Smooth muscle cell (in vitro differentiated cells): Measurements from ENCODE around the gene MRTO4. TPM values are rescaled to one million over a fixed set of nuclear protein-coding genes. Genes with fewer than 3 reads are reported as not detected.
"Not testable (repeated sequence)": the region's sequence is repeated elsewhere in the genome, so short reads cannot be mapped to it uniquely, and the experiment has no call there.

Source experiments
- DNase-seq: peaks from one replicate; lab custom pipeline; 2025; ENCODE audit not compliant: unreplicated experiment; lab: John Stamatoyannopoulos, UW
- H2AFZ ChIP-seq: fragments of 200-600 bp; sonication (generic); 2 replicates; pipeline ENCODE4 v1.6.0; 2016; ENCODE audit warnings: antibody characterized with exemption, low read depth, mild to moderate bottlenecking
- H3F3A ChIP-seq: fragments of 200-600 bp; sonication (generic); 2 replicates; pipeline ENCODE4 v1.6.0; 2017; ENCODE audit warnings: antibody characterized with exemption, low read depth
- H3K27ac ChIP-seq: fragments of 200-600 bp; sonication (generic); 2 replicates; pipeline ENCODE4 v1.5.1; 2016; ENCODE audit warnings: low read depth, mild to moderate bottlenecking
- H3K27me3 ChIP-seq: fragments of 200-600 bp; sonication (generic); 2 replicates; pipeline ENCODE4 v1.6.1; 2016; ENCODE audit warnings: low read depth, mild to moderate bottlenecking
- H3K36me3 ChIP-seq: fragments of 200-600 bp; sonication (generic); 2 replicates; pipeline ENCODE4 v1.5.1; 2016; ENCODE audit warnings: low read depth
- H3K4me1 ChIP-seq: fragments of 200-600 bp; sonication (generic); 2 replicates; pipeline ENCODE4 v1.5.1; 2016; ENCODE audit warnings: low read depth
- H3K4me2 ChIP-seq: fragments of 200-600 bp; sonication (generic); 2 replicates; pipeline ENCODE4 v1.6.0; 2016; ENCODE audit warnings: mild to moderate bottlenecking
- H3K4me3 ChIP-seq: fragments of 200-600 bp; sonication (generic); 2 replicates; pipeline ENCODE4 v1.5.1; 2016; ENCODE audit warnings: mild to moderate bottlenecking
- H3K79me2 ChIP-seq: fragments of 200-600 bp; sonication (generic); 2 replicates; pipeline ENCODE4 v1.6.0; 2016; ENCODE audit warnings: low read depth, mild to moderate bottlenecking
- H3K9ac ChIP-seq: fragments of 200-600 bp; sonication (generic); 2 replicates; pipeline ENCODE4 v1.6.0; 2016; ENCODE audit warnings: low read depth
- H3K9me3 ChIP-seq: fragments of 200-600 bp; sonication (generic); replicated peaks from 2 replicates; pipeline ENCODE4 v1.5.1; 2016; ENCODE audit warnings: low read depth
- H4K20me1 ChIP-seq: fragments of 200-600 bp; sonication (generic); 2 replicates; pipeline ENCODE4 v1.6.0; 2016; ENCODE audit warnings: low read depth
- CTCF ChIP-seq: fragments of 200-600 bp; sonication (generic); IDR thresholded peaks from 2 replicates; pipeline ENCODE4 v1.5.1; 2017; ENCODE audit warnings: borderline replicate concordance, mild to moderate bottlenecking, antibody characterized with exemption; ENCODE audit not compliant: insufficient read depth, poor library complexity, severe bottlenecking
- WGBS: methylation state at CpG from one replicate; pipeline ENCODE4 v1.1.7; 2016; ENCODE audit warnings: low lambda C conversion rate; 5-methylcytosine and 5-hydroxymethylcytosine counted together
- polyA plus RNA-seq: library from polyadenylated mRNA; unstranded; fragments of >200 nt; fragmentation: Nextera tagmentation; extraction: Ambion mirVana; gene quantifications from 2 replicates; pipeline ENCODE4 v1.2.1, GENCODE V29; 2016
- total RNA-seq: library from RNA; depleted of rRNA; stranded (reverse); fragments of >200 nt; gene quantifications from 2 replicates; pipeline ENCODE4 v1.2.3, GENCODE V29; 2014

MRTO4 gene
- total and polyA plus RNA-seq, 2 experiments from 2014 or later: 16.8 to 25.1 TPM

- H3K27ac ChIP-seq: no peak overlapping the region
- H2AFZ ChIP-seq: no peak overlapping the region
- no peak for DNase-seq
- no peaks in the 10 kb centered on the region for H3F3A ChIP-seq
- over 99% methylated on average over 9 of the region's 9 CpGs for WGBS
- H3K4me2 ChIP-seq: no peak overlapping the region
- TF ChIP-seq CTCF: no peak
- H3K36me3 ChIP-seq: no peaks in the 10 kb centered on the region
- no peaks in the 10 kb centered on the region for H3K9me3 ChIP-seq
- peaks cover under 1% of the 10 kb centered on the region for H3K4me1 ChIP-seq
- H4K20me1 ChIP-seq: no peaks in the 10 kb centered on the region
- H3K27me3 ChIP-seq: peaks cover 4% of the 10 kb centered on the region
- H3K9ac ChIP-seq: no peak overlapping the region
- no peaks in the 10 kb centered on the region for H3K79me2 ChIP-seq
- no peak overlapping the region for H3K4me3 ChIP-seq
These were observed 32.3 kb downstream of the MRTO4 start for GRCh38 chr1:19283891-19284290.

DNA sequence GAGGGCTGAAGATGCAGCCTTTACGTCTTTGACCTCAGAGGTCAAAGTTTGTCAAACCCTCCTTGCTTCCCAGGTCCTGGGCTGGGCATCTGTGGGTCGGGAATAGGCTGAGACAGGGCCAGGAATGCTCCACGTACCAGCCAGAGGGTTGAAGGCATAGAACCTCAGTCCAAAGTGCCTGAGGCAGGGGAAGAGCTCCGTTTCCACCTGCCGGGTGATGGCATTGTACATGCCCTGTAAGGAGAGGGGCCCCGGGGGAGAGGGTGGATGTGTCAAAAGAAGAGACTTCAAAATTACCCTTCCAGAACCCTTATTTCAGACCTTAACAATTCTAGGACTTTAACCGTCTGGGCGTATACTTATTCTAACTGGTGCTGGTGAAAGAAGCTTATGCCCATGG, 33.3 kb downstream of the MRTO4 start:
- DNase-seq: no peak
- Histone ChIP-seq H3K27ac (no peak overlapping the region), H3K9me3 (no peaks in the 10 kb centered on the region), H3K9ac (no peak overlapping the region), H3K36me3 (no peaks in the 10 kb centered on the region), H3K79me2 (no peaks in the 10 kb centered on the region), H3K4me3 (no peak overlapping the region), H4K20me1 (no peaks in the 10 kb centered on the region), H3K4me1 (peaks cover 4% of the 10 kb centered on the region), H3K27me3 (peaks cover 12% of the 10 kb centered on the region), H2AFZ (no peak overlapping the region), H3K4me2 (no peak overlapping the region), H3F3A (no peaks in the 10 kb centered on the region)
- no peak for TF ChIP-seq CTCF
- 93% methylated on average over 8 of the region's 8 CpGs for WGBS

DNA sequence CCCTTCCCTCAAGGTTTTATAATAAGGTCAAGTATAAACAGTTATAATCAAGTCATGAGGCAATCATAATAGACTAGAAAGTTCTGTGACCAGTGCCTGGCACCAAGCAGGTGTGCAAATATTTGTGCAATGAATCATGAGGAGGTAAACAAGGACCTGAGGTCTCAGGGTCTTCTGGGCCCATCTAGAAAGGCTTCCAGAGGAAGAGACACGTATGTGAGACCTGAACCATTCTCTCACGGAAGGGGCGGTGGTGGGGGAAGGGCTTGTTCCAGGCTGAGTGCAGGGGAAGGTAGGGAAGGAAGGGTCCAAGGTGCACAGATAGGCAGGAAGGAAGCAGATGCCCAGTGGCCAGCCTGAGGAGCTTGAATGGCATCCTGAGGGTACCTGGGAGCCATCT, 33.8 kb downstream of the MRTO4 start:
- H3K36me3 ChIP-seq, H3K9me3 ChIP-seq, H4K20me1 ChIP-seq, DNase-seq, H2AFZ ChIP-seq, H3K27ac ChIP-seq, H3K4me1 ChIP-seq, H3K9ac ChIP-seq, H3F3A ChIP-seq, H3K79me2 ChIP-seq, H3K4me3 ChIP-seq, H3K4me2 ChIP-seq: not testable (repeated sequence)
- WGBS: 94% methylated on average over 3 of the region's 3 CpGs
- H3K27me3 ChIP-seq: peaks cover 16% of the 10 kb centered on the region

- not testable (repeated sequence) for H3K4me3 ChIP-seq, H3K9ac ChIP-seq, H4K20me1 ChIP-seq, H3K27ac ChIP-seq, H3F3A ChIP-seq, H3K79me2 ChIP-seq, H3K36me3 ChIP-seq, H2AFZ ChIP-seq, H3K4me2 ChIP-seq, H3K4me1 ChIP-seq, DNase-seq, H3K9me3 ChIP-seq
- WGBS: 86% methylated on average over 2 of the region's 3 CpGs
- H3K27me3 ChIP-seq: peaks cover 18% of the 10 kb centered on the region
These were observed 34.2 kb downstream of the MRTO4 start for GRCh38 chr1:19285807-19286206.
